ENCODE measurements around the gene VPS13A.
"Not testable (repeated sequence)": the region's sequence is repeated elsewhere in the genome, so short reads cannot be mapped to it uniquely, and the experiment has no call there.

The VPS13A gene

DNA sequence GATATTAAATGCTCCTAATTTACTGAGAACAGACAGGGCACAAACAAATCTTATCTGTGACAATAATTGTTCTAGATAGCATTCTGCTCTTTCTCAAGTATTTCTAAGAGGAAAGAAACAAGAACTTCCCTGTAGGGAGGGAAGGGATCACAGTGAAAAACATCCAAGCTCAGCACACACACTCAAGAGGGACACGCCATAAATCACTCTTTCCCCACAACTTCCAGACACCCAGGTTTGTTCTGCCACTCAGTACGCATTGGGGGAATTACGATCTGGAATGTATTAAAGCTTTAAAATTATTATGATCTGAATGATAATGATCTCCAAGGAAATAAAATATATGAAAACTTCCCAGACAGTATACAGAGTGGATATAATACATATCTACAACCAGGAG, 249.4 kb downstream of the VPS13A start:
- DNase-seq = no peak

DNA sequence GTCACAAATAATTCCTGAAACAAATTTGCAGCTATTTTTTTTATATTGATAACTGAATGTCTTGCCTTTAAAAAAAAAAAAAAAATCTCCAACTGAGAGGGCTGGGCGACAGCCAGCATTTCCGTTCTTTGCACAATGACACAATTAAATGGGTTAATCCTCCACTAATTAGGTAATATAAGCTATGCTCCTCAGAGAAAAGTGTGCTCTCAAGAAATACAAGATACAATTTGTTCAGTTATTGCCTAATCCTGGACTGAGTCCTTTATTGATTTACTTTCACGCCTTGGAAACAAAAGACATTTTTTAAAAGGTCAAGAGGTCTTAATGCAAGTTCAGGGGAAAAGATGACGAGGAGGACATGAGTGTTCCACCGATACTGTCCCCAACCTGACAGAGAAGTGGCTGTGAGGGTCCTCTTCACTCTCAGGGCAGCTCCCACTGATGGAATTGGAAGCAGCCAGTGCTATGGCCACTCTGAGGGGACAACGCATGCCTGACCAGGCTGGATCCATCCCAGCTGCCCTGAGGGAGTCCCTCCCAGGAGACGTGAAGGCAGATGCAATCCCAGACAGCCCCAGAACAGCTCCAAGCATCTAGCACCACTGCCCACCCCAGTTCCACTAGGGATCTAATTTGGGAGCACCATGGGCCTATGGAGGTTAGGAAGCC, 250.1 kb downstream of the VPS13A start:
- DNase-seq = peak; percentile 12

DNA sequence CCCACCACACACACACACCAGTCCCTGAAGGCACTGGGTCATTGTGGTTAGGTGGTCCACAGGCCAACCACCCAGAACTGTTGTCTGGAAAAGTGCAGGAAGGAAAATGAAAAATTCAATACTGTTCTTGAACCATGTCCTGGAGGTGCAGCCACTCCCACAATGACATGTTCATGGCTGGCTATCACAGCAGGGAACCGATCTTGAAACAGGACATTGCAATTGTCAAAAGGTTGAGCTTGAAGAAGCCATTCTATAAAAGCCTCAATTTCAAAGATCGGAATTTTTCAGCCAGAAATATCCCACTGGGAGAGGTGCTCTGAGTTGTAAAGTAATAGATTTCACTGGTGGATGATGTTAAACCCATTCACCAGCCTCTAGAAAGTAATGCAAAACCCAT, 252.6 kb downstream of the VPS13A start:
- no peak for DNase-seq

DNA sequence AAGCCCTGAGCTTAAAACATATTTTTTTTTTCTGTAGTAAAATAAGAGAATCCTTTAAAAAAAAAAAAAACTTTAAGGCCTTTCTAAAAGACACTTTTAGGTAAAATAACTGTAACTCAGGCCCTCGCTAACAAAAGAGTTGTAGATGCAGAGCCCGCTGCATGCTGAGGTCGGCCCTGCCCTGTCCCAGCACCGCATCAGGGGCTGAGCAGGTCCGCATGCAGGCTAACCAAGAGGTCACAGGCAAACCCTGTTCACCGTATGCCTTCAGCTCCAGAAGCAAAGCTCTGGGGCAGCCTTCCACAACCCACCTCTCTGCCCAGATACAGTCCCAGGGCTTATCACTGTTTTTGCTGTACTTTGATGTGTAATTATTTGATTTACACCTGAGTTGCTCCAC, 254.7 kb downstream of the VPS13A start:
- DNase-seq = no peak

DNA sequence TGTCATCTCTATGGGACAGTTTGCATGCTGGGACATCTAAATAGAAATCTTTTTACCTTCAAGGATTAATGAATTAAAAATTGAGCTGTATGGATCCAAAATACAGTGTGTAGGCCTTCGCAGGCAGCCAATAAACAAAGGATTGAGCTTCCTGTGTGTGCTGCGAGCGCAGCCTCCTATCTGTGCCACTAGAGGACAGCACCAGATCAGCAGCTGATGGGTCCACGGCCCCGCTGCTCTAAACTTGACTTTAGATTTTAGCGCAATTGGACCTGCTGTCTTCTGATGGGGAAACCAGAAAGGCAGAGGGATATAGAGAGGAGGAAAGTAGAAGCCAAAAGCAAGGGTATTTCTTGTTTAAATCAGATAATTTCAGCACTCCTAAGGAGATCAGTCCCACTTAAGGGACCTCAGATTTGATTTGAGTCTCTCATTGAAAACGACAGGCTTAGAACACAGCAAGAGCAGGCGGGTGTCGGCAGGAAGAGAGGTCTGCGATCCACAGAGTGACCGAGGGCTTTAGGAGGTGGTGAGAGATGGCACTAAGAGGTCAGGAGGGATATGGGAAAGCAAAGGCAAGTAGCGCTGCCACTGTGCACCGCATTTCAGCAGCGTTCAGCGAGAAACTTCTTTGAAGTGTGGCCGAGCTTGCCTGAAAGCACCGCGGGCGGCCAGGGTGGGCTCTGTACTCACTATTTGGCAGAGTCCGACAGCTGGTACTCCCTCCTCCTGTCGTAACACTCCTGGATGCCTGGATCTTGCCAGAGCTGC, 256.5 kb downstream of the VPS13A start:
- DNase-seq = peak; percentile 65

DNA sequence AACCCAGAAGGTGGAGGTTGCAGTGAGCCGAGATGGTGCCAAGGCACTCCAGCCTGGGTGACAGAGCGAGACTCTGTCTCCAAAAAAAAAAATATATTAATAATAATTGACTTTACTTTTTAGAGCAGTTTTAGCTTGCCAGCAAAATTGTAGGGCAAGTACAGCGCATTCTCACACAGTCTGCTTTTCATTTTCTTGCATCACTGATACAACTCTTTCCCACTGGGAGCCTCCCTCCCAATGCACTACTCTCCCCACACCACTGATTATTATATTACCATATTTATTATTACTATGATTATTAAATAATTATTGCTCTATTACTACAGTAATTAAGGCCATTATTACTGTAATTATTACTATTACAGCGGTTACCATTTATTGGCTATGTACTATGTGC, 257.9 kb downstream of the VPS13A start:
- no peak for DNase-seq

DNA sequence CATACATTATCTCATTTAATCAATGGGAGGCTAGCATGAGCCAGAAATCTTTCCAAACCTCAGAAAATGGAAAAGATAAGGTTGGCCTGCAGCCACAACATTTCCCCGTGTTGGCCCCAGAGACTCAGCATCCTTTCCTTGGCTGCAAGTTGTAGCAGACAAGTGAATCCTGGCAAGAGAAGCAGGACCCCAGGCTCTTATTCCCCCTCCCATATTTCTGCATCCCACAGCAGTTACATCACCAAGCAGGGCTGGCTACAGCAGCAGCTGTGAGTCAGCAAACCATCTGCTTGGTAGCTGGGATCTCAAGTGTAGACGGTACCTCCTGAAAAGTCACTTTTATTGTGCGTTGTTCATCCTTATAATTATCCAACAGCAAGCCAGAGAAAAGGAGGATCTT, 258.4 kb downstream of the VPS13A start:
- no peak for DNase-seq

DNA sequence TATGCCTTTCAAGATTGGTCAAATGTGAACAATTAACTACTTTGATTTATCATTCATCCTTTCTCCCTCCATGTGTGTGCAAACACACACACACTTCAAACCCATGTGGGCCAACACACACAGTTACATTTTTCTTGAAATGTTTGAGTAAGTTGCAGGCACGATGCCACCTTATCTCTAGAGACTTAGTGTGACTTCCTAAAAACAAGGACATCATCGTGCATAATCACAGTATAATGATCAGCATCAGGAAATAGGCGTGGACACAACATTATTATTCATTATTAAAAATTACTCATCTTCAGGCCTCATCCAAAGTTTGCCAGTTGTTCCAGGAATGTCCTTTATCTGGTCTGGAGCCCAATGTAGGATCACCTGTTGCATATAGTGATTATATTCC, 261.3 kb downstream of the VPS13A start:
- DNase-seq = no peak

DNA sequence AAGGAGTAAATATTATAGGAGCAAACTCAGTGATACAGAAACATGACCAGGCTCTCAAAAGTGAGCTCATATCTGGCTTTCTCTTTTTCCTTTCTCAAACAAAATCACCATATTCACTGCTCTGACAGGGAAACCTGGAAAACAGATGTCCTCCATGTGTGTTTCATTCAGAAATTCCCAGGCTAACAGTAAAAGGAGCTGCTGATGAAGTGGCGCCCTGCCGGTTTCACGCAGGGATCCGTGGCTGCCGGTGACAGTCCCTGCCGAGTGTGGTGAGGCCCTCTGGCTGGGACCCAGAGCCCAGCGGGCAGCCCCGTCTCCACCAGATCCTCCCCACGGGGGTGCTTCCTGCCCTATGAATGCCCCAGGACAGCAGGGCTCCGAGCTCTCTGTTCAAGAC, 262.7 kb downstream of the VPS13A start:
- peak; percentile 96 for DNase-seq

DNA sequence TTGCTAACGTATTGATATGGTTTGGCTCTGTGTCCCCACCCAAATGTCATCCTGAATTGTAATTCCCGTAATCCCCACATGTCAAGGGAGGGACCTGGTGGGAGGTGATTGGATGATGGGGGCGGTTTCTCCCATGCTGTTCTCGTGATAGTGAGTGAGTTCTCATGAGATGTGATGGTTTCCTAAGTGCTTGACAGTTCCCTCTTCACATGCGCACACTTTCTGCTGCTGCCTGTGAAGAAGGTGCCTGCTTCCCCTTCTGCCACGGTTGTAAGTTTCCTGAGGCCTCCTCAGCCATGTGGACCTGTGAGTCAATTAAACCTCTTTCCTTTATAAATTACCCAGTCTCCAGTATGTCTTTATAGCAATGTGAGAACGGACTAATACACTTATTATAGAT, 263.8 kb downstream of the VPS13A start:
- not testable (repeated sequence) for DNase-seq

DNA sequence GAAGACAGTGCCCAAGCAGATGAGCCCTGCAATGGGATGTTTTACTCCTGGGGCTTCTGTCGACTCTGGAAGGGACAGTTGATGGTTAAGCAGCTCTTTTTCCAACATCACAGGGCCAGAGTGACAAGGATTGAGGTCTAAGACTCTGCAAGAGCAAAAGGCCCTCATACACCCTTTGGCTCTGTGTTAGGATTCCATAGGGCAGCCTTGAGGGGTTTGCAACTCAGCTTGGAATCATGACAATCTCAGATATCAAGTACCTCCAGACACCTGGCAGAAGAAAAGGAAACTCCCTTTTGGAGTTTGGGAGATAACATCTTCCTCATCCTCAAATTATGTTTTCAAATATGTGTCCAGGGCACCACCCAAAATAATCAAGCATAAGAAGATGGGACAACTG, 265.1 kb downstream of the VPS13A start:
- DNase-seq = no peak

DNA sequence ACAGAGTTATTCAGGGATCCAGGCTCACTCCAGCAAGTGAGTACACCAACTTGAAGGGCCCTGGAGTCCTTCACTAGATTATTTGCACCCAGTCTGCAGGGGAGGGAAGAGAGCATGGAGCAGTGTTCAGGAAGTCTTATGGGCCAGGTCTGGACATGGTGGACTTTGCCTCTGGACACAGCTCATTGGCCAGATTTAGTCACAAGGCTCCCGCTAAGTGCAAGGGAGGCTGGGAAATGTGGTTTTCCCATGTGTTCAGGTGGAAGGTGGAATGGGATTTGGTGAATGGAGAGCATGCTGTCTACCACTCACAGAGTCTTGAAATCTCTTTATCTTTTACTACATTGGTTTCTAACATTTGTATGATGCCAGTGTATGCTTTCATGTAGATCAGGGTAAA, 270.3 kb downstream of the VPS13A start:
- DNase-seq = no peak

DNA sequence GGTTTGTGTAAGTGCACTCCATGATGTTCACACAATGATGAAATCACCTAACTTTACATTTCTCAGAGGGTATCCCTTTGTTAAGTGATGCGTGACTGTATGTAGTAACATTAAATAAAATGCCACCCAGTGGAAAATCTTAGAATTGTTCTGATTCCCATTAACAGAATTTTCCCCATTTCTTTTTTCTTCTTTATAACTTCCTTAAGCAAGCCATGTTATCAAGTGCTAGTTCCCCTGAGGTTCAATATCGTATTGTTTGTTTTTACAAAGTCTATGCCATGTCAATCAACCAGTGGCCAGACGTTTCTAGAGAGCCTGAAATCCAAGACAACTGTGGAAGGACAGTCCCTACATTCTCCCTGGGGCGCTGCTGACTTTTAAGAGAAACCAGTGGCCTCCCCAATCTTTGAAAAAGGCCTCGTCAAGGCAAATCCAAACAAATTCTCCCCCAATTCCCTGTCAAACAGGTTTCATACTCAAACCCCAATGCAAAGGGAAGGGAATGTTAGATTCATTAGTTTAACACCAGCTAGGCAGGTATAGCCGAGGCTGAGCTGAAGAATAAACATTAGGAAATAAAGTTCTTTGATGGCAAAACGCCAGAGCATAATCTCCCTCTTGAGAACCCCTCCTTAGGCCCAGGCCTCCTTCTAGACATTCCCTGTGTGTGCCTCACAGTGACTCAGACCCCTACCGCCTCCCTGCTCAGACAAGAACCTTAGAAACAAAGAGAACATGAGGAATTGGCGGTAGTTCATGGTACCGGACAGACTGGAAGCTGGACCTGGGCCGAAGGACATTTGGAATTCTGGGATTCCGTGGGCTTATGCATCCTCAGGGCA, 272.1 kb downstream of the VPS13A start:
- peak; percentile 6 for DNase-seq

DNA sequence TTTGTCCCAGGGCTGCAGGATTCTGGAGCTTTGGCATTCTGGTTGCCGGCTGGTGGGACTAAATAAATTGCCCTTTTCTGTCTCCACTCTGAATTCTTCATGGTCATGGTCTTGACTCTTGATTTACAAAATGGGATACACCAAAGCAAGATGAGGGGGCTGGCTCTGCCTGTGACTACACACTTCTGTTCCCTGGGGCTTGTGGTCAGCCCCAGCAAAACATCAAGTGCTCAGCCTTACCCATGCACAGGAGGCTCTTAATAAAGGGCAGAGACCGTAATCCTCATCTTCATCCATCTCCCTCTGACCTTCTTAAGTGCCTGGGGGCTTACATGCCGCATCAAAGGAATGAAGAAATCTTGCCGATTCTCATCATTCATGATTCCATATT, 272.7 kb downstream of the VPS13A start:
- DNase-seq = no peak

DNA sequence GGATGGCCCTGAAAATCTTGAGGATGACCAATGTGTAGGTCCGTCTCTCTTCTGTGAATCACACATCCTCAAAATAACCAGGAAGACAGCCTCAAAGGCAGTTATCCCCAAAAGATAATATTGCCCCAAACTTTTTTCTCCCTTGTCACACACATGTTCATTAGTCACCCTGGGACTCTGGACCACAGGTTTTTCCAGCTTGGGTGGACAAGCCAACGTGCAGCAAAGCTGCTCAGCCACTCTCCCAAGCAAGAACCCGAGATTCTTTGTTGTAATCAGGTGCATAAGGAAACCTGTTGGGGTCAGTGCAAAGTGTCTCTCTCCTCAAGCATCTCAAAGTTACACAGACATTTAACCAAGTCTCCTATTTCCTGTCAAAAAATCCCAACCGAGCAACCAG, 274.2 kb downstream of the VPS13A start:
- no peak for DNase-seq

DNA sequence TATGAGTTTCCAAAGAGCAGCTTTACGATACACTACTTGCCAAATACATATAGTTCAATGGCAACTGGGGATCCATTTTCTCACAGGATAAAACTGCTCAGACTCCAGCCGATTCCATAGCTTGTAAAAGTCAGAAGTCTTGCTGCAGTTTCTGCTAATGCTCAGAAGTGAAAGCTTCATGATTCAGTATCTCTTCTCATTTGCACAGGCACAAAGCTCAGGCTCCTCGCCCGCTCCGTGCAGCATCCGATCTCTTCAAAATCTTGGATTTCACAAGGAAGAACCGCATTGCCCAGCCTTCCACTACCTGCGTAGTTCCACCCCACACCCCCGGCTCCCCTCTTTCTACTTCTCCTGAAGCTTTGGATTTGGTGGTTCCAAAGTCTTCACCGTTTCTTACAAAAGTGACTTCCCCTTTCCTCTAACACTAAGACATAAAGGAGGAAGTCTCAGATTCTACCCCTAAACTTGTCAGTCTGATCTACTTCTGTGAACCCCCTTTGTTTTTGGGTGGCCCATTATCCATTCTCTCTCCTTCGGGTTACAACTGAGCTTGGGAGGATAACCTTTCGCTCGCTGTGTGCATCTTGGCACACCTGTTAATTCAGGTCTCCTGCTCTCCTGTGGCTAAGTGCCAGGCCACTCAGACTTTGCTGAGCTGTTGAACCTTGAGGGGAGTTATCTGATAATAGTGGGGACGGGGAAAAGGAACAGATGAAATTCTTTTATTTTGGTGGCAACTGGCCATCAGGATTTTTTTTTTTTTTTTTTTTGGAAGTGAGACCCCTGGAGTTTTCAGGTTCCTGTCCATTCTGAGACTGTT, 276.7 kb downstream of the VPS13A start:
- DNase-seq = no peak

DNA sequence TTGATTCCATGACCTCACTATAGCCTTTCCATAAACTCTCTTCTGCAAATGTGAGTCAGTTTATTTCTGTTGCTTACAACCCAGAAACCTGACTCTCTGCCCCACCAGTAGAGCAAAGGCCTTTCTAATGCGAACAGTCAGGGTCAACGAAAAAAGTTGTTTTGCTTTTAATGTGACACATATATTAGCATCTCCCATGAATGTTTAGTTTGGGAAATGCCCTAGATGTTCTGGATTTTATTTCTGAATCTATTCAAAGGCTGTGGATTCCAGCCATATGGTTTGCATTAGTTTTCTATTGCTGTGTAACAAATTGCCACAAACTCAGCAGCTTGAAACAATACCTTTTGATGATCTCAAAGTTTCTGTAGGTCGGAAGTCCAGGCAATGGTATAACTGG, 277.3 kb downstream of the VPS13A start:
- no peak for DNase-seq

DNA sequence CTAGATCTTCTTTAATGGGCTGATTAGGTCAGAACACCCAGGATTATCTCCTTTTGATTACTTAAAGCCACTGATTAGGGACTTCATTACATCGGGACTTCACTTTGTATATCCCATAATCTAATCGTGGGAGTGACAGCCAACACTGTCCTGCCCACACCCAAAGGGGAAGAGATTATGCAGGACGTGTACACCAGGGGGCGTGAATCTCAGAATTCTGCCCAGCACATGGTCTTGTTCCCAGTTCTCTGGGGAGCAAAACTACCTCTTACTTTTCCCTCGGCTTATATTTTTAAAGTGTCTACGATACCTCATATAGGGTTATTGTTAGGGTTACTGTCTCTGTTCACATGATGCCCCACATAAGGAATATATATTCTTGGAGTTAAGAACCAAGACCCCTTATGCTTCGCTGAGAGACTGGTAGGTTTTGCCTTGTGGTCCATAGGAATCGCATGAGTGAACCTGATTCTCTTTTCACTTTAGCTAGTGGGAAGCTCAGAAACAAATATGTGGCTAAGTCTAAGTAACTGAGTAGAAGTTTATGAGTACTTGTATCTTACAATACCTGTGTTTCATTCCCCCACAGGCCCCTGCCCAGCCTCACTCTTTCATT, 278.1 kb downstream of the VPS13A start:
- DNase-seq = peak; percentile 53

DNA sequence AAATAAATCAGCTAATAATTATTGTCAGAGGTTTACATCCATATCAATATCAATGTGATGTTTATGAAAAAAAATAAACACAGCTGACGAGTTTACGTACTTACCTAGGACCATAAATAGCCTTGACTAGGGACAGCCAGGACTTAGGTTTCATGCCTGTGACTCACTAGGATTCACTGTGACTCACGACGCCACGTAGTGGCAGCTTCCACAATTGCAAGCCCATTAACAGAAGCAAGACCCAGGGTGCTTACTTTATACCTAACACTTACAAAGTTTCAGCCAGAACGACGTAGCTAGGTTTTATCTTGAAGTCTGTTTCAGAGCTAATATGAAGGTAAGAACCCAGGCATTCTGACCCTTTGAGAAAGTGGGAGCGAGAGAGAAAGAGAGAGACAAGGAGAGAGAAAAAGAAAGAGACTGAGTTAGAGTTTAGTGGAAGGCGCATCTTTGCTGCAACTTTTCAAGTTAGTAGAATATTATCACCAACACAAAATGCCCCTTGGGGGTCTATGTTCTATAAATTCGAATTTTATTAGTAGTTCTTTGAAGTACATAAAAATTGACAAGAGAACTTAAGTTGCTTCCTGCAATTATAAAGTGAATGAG, 279.6 kb downstream of the VPS13A start:
- peak; percentile 60 for DNase-seq

DNA sequence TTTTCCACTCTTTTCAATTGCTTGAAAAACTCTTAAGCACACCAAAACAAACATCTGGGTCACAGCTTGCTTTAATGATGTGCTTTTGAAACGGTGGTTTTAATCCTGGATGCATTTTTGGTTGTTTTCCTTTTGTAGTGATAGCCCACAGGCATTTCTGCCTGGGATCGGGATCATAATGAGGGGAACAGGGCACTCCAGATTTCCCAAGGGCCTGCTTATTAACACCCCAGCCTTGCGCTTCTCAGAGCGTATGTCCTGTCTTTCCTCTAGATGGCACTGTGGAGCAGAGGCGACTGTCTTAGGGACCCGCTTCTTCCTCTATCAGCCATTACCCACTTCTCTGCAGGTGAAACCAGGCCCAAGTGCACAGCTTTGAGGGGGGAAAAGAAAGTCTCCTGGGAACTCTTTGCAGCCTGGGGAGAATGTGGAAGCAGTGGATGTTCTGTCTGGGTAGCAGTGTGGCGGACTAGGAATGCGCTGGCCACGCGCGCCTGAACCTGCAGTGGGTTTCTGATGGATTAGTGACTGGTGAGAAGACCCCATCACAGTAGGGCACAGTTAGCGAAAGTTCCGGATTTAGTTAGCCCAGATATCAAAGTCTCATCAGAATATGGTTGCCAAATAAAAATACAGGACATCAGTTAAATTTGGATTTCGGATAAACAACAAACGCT, 280.7 kb downstream of the VPS13A start:
- DNase-seq = peak; percentile 59

DNA sequence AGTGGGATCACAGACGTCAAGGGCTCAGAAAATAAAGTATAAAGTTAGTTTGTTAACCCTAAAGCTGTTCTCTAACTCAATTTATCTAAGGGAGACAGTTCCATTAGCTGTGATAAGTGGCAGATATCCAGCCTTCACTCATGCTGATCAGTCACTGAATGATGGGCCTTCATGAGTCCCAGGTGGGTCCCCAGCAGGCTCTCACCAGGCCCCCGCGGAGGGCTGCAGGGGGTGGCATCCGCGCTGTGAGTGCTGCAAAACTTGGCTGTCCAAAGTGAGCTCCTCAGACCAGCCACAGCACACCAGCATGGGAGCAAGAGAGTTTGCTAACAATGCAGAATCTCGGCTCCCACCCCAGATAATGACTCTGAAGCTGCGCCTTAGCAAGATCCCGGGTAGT, 283.6 kb downstream of the VPS13A start:
- no peak for DNase-seq
